GM12801 (cell line): ENCODE results near the gene FRAS1.

ENCODE experiments used
- CTCF ChIP-seq: IDR thresholded peaks from one replicate; pipeline ENCODE4 v1.5.1; 2011; ENCODE audit warnings: control low read depth; ENCODE audit not compliant: insufficient read length; ENCODE audit errors: extremely low read depth

The FRAS1 gene

GRCh38 chr4:78386679-78387078, 329.6 kb downstream of the FRAS1 start:
- TF ChIP-seq CTCF: no peak

GRCh38 chr4:78395642-78396041, 338.5 kb downstream of the FRAS1 start:
- no peak for TF ChIP-seq CTCF

GRCh38 chr4:78396613-78397291, 339.6 kb downstream of the FRAS1 start:
- no peak for TF ChIP-seq CTCF

GRCh38 chr4:78397292-78397630, 340.1 kb downstream of the FRAS1 start:
- TF ChIP-seq CTCF: no peak

- no peak for TF ChIP-seq CTCF
Measured at GRCh38 chr4:78409612-78410202, 352.6 kb downstream of the FRAS1 start.

GRCh38 chr4:78410225-78410624, 353.1 kb downstream of the FRAS1 start:
- no peak for TF ChIP-seq CTCF

GRCh38 chr4:78410676-78411075, 353.6 kb downstream of the FRAS1 start:
- TF ChIP-seq CTCF: no peak

GRCh38 chr4:78414116-78414515, 357.0 kb downstream of the FRAS1 start:
- TF ChIP-seq CTCF: no peak
